ENCODE results near the gene TSNAX.
"Not testable (repeated sequence)": the region's sequence is repeated elsewhere in the genome, so short reads cannot be mapped to it uniquely, and the experiment has no call there.

TSNAX gene

GRCh38 chr1:231564373-231564772, 35.9 kb downstream of the TSNAX start:
- no peak for DNase-seq

GRCh38 chr1:231566496-231566895, 38.0 kb downstream of the TSNAX start:
- no peak for DNase-seq

- DNase-seq: not testable (repeated sequence)
These were observed 41.8 kb downstream of the TSNAX start for GRCh38 chr1:231570262-231570661.

GRCh38 chr1:231571904-231572303, 43.4 kb downstream of the TSNAX start:
- DNase-seq: no peak

- DNase-seq: no peak
These were observed 47.0 kb downstream of the TSNAX start for GRCh38 chr1:231575472-231575871.

- DNase-seq: no peak
These were observed 48.6 kb downstream of the TSNAX start for GRCh38 chr1:231576804-231577718.

GRCh38 chr1:231580874-231581273, 52.4 kb downstream of the TSNAX start:
- no peak for DNase-seq

GRCh38 chr1:231581859-231582258, 53.4 kb downstream of the TSNAX start:
- DNase-seq: no peak

GRCh38 chr1:231583376-231583775, 54.9 kb downstream of the TSNAX start:
- no peak for DNase-seq

GRCh38 chr1:231584117-231584516, 55.6 kb downstream of the TSNAX start:
- no peak for DNase-seq

- no peak for DNase-seq
These were observed 56.5 kb downstream of the TSNAX start for GRCh38 chr1:231584921-231585320.

GRCh38 chr1:231590453-231591198, 62.2 kb downstream of the TSNAX start:
- peak; percentile 56 for DNase-seq

GRCh38 chr1:231591466-231591865, 63.0 kb downstream of the TSNAX start:
- no peak for DNase-seq

GRCh38 chr1:231592809-231593208, 64.3 kb downstream of the TSNAX start:
- DNase-seq: no peak

GRCh38 chr1:231593264-231593663, 64.8 kb downstream of the TSNAX start:
- DNase-seq: not testable (repeated sequence)

- DNase-seq: no peak
These were observed 65.7 kb downstream of the TSNAX start for GRCh38 chr1:231594123-231594522.

GRCh38 chr1:231594749-231595148, 66.3 kb downstream of the TSNAX start:
- no peak for DNase-seq

- DNase-seq: no peak
These were observed 67.9 kb downstream of the TSNAX start for GRCh38 chr1:231596337-231596791.

GRCh38 chr1:231597971-231598370, 69.5 kb downstream of the TSNAX start:
- no peak for DNase-seq

GRCh38 chr1:231600458-231600976, 72.0 kb downstream of the TSNAX start:
- no peak for DNase-seq

- no peak for DNase-seq
These were observed 73.6 kb downstream of the TSNAX start for GRCh38 chr1:231601824-231602672.

GRCh38 chr1:231602673-231602984, 74.2 kb downstream of the TSNAX start:
- no peak for DNase-seq

Data from CD4-positive, alpha-beta T cell treated with Interleukin-6 for 4 hours (primary cell).